Muscle layer of colon (tissue), 2 donors: ENCODE results near the gene RAB7B.

Experiments
- H3K27ac ChIP-seq: one replicate; pipeline ENCODE4 v1.7.0; 2013; ENCODE audit warnings: low read depth, mild to moderate bottlenecking, low read length, moderate library complexity
- H3K27me3 ChIP-seq, 2 donors: one replicate each; pipeline ENCODE4 v1.7.0; 2013; ENCODE audit warnings: low read length in 2 of 2, mild to moderate bottlenecking in 2 of 2; ENCODE audit not compliant: insufficient read depth in 2 of 2, control insufficient read depth in 1 of 2
- H3K36me3 ChIP-seq: one replicate; pipeline ENCODE4 v1.7.0; 2013; ENCODE audit warnings: mild to moderate bottlenecking, low read length; ENCODE audit not compliant: insufficient read depth
- H3K4me1 ChIP-seq: one replicate; pipeline ENCODE4 v1.7.0; 2013; ENCODE audit warnings: mild to moderate bottlenecking, low read length; ENCODE audit not compliant: insufficient read depth
- H3K4me3 ChIP-seq, 2 donors: one replicate each; pipeline ENCODE4 v1.7.0; 2013; ENCODE audit warnings: low read length in 2 of 2, low read depth in 1 of 2, mild to moderate bottlenecking in 1 of 2, moderate library complexity in 1 of 2
- H3K9ac ChIP-seq: one replicate; pipeline ENCODE4 v1.7.0; 2013; ENCODE audit warnings: low read length
- H3K9me3 ChIP-seq: one replicate; pipeline ENCODE4 v1.7.0; 2013; ENCODE audit warnings: mild to moderate bottlenecking, low read length
- donor health status: abdominal sarcoma.
- donor health status: Adenocarcinoma of cecum.

The RAB7B gene

DNA sequence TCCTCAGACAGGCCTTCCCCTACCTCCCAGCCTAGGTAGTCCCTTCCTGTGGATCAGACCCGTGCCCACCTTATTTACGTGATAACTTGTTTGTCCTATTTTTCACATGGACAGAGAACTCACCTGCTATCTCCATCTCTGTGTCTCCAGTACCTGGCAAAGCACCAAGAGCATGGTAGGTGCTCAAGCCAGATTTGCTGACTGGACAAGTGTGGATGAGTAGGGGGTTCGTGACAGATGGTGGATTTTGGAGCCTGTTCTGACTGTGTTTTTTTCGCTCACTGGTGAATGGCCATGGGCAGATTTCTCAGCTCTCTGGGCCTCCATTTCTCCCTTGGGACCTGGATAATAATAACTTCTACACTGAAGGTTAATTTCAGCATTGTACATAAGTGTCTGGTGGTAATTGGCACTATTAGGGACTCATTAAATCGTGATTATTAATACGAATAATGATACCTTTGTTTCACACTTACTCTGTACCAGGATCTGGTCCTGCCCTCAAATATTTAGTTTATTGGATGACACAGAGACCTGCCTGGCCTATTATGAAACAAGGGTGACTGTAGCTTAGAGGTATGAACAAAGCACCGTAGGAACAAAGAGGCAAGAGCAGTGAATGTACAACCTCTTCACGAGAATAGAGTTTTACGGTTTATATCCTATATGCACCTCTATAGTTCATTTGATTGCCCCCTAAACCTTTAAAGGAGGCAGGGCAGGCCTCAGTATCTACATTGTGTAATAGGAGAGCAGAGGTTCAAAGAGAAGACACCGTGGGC lies 35.5 kb downstream of the RAB7B start:
- Histone ChIP-seq H3K27ac (no peak overlapping the region), H3K4me3 (no peak overlapping the region), H3K4me1 (no peaks in the 10 kb centered on the region), H3K27me3 (no peaks in the 10 kb centered on the region), H3K9me3 (no peaks in the 10 kb centered on the region), H3K36me3 (no peaks in the 10 kb centered on the region), H3K9ac (no peak overlapping the region)

DNA sequence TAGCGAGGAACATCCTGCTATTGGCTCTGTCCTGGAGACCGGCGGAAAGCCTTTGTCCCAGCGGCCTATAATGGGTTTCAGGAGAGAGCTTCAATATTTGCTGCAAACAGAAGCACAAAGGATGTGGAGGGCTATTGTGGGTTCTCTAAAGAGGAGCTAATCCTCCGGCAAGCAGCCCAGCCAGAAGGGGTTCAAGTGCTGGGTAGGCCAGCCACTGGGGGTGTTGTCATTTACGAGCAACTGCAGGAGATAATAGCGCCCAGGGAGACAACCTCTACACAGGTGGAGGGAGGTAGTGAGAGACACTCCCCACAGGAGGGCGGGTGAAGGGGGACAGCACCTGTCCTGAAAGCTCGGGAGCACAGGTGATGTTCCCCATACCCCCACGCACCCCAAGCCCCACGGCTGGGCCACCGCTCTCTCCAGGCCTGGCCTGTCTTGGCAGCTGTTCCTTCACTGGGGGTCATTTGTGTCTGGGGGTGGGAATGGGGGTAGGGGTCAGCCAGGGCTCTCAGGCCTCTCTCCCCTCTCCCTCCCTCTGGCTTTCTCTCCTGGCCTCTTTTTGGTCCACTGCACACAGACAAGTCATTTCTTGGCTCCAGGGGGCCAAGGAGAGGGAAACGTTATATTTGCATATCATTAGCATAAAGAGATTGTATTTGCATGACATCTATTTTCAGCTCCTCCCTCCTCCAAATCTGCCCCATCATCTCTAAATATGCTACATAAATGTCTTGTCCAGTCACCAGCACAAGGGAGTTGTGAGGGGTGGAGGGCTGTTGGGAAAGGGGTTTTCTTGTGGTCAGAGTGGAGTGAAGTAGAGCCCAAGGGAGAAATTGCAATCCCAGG lies 37.9 kb downstream of the RAB7B start:
- no peaks in the 10 kb centered on the region for H3K36me3 ChIP-seq
- no peaks in the 10 kb centered on the region for H3K4me1 ChIP-seq
- no peak overlapping the region for H3K9ac ChIP-seq
- H3K4me3 ChIP-seq, result no peak overlapping the region
- no peaks in the 10 kb centered on the region for H3K27me3 ChIP-seq
- H3K9me3 ChIP-seq, result no peaks in the 10 kb centered on the region
- no peak overlapping the region for H3K27ac ChIP-seq

DNA sequence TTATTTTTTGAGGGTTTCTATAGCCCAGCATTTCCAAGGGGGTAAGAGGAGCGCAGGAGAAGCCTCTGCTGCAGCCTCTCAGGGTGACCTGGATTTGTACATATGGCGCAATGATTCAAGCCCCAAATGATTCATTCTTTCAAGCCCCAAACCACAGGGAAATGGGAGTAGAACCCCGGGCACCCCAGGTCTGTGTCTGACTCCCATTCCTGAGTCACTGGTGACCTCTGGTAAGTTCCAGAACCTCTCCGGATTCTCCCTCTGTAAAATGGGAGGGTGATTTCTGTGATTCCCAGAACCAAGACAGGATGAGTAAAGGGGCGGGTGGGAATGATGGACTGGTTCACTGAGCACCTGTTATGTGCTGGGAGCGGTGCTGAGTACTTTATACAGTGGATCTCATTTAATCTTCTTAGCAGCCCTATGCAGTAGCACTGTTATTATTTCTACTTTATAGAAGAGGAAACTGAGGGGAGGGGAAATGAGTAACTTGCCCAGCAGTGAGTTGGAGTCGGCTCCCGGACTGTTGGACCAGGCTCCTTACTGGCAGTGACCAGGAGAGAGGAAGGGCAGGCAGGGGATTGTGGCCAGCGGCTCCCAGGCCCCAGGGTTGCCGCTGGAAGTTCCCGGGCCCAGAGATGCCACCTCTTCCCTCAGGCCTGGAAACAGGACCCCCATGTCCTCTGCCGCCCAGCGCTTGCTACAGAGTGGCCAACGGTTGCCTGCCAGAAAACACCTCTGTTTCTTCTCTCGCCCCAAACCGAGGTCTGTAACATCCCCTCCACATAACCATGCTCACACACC lies 39.6 kb downstream of the RAB7B start:
- Histone ChIP-seq H3K4me1 (no peaks in the 10 kb centered on the region), H3K4me3 (no peak overlapping the region), H3K27ac (no peak overlapping the region), H3K9ac (no peak overlapping the region), H3K27me3 (no peaks in the 10 kb centered on the region), H3K36me3 (no peaks in the 10 kb centered on the region), H3K9me3 (no peaks in the 10 kb centered on the region)

DNA sequence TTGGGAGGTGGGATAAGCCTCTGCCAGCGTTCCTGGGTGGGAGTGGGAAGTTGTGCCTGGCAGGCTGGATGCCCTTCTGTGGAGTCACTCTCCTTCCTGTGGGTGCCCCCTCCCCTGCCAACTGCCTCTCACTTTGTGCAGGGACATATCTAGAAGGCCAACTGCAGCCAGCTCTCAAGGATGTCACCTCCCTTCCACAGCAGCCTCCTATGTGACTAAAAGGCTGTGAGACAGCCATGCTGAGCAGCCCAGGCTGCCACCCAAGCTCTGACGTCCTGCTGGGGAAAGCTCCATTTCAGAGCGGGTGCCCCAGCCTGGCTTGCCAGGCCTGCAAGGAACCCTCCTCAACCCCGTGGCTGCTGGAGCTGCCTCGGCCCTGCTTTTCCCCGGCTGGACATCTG lies 40.4 kb downstream of the RAB7B start:
- H3K27ac ChIP-seq, result no peak overlapping the region

DNA sequence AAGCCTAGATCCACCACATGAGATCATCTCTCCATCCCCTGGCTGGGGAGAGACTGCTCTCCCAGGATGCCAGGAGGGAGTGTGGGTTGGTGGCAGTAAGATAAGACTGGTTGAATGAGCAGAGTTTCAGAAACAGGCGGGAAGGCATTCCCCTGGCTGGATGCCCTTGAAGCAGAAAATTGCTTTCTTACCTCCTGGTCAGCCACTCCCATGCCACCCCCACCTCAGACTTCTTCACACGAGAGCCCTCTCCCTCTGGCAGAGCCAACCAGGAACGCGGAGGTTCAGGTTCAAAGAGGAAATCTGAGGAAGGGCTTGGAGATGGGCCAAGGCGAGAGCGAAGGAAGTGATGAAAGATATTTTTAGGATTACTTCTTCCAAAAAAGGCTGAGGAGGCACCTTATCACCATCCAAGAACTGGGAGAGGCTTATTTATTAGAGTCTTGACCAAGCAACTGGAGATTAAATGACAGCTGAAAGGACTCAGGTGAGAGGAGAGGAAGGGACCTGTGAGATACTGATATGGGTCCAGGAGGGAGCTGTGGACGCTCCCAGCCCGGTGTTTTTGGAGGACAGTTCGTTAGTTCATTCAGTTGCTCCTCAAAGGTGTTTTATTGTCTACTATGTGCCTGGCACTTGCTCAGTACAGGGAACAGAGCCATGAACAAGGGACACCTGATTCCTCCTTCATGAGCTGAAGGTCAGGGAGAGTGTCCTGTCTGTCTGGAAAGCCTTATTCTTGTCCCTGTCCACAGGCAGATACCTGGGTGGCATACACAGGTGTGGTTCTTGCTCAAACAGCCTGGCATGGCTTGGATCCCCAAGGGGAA lies 41.0 kb downstream of the RAB7B start:
- Histone ChIP-seq H3K27me3 (no peaks in the 10 kb centered on the region), H3K36me3 (no peaks in the 10 kb centered on the region), H3K27ac (no peak overlapping the region), H3K4me3 (no peak overlapping the region), H3K9me3 (no peaks in the 10 kb centered on the region), H3K4me1 (no peaks in the 10 kb centered on the region), H3K9ac (no peak overlapping the region)

More for the DNA sequence above, 40.4 kb downstream of the RAB7B start:
- no peaks in the 10 kb centered on the region for H3K4me1 ChIP-seq
- no peaks in the 10 kb centered on the region for H3K27me3 ChIP-seq
- no peaks in the 10 kb centered on the region for H3K9me3 ChIP-seq
- no peaks in the 10 kb centered on the region for H3K36me3 ChIP-seq
- H3K4me3 ChIP-seq, result no peak overlapping the region
- H3K9ac ChIP-seq, result no peak overlapping the region

DNA sequence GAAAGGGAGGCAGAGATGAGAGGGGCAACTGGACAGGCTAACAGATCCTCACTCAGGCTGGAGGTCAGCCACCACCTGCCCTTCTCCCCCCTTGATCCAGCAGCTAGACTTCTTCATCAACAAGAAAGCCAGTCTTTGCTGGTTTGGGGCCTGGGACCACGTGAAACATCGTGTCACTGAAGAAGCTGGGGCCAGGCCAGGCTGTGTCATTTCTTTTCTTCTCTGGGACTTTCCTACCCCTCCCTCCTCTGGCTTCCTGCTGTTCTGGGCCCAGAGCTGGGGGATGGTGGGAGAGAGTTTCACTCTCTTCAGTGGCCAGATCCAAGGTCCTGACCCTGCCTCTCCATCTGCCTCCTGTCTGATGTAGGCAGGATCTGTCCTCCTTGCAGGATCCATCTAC lies 41.8 kb downstream of the RAB7B start:
- no peak overlapping the region for H3K27ac ChIP-seq
- no peaks in the 10 kb centered on the region for H3K4me1 ChIP-seq
- H3K9ac ChIP-seq, result no peak overlapping the region

DNA sequence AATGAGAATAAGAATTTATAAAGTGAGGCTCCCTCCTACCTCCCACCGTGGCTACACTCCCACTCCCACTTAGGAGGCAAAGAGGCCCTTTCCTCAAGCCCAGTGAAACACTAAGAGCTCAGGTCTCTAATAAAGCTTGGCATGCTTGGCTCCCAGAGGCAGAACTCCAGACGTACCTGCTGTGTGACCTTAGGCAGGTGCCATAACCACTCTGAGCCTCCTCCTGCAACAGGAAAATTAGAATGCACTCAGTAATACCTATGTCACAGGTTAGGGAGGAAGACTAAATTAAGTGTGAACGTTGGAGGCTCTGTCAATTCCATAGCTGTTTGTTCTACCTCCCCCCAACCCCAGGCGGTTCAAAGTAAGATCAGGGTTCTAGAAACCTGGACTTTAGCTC lies 43.4 kb downstream of the RAB7B start:
- Histone ChIP-seq H3K27me3 (no peaks in the 10 kb centered on the region), H3K36me3 (no peaks in the 10 kb centered on the region), H3K4me1 (no peaks in the 10 kb centered on the region), H3K27ac (no peak overlapping the region), H3K4me3 (no peak overlapping the region), H3K9me3 (no peaks in the 10 kb centered on the region), H3K9ac (no peak overlapping the region)

More for the DNA sequence above, 41.8 kb downstream of the RAB7B start:
- H3K4me3 ChIP-seq, result no peak overlapping the region
- H3K36me3 ChIP-seq, result no peaks in the 10 kb centered on the region
- H3K27me3 ChIP-seq, result no peaks in the 10 kb centered on the region
- no peaks in the 10 kb centered on the region for H3K9me3 ChIP-seq

DNA sequence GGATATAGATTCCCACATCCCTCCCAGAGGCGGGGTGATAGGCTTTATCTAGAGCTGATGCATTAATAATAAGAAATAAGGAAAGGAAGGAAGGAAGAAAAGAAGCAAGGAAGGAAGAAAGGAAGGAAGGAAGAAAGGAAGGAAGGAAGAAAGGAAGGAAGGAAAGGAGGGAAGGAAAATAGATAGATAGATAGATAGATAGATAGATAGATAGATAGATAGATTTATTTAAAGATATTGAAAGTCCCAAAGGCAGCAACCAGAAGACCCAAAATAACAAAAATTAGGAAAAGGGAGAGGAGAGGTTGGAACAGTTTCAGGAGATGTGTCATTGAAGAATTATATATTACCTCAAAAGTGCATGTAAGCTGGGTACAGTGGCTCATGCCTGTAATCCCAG lies 47.7 kb downstream of the RAB7B start:
- Histone ChIP-seq H3K27me3 (no peaks in the 10 kb centered on the region), H3K9me3 (no peaks in the 10 kb centered on the region), H3K4me3 (no peak overlapping the region), H3K27ac (no peak overlapping the region), H3K36me3 (no peaks in the 10 kb centered on the region), H3K4me1 (no peaks in the 10 kb centered on the region), H3K9ac (no peak overlapping the region)

DNA sequence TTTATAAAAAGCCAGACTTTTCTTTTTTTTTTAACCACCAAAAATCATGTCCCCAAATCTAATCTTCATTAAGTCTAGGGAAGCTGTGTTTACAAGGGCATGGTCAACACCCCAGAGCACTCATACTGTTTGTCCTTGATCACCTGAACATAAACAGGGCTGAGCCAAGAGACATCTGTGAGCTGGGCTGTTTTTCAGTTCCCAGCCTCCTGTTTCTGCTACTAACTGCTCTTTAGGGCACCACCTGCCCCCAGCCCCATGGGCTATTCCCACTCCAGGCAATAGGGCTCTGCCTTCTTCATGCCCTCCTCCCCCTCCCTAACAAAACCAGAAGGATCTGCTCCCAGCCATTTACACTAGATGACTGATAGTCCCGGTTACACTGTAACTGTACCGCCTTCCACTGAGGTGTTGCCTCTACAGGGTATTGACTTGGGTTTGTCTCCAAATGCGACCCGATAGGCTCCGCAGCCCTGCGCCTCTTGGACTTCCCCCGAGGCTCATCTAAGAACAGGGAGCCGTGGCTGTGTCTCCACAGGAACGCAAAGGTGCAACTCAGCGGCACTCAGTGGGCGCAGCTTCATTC lies 48.3 kb downstream of the RAB7B start:
- H3K27me3 ChIP-seq, result no peaks in the 10 kb centered on the region
- no peak overlapping the region for H3K4me3 ChIP-seq
- no peaks in the 10 kb centered on the region for H3K36me3 ChIP-seq
- H3K27ac ChIP-seq, result no peak overlapping the region
- H3K9me3 ChIP-seq, result no peaks in the 10 kb centered on the region
- H3K4me1 ChIP-seq, result no peaks in the 10 kb centered on the region
- no peak overlapping the region for H3K9ac ChIP-seq

DNA sequence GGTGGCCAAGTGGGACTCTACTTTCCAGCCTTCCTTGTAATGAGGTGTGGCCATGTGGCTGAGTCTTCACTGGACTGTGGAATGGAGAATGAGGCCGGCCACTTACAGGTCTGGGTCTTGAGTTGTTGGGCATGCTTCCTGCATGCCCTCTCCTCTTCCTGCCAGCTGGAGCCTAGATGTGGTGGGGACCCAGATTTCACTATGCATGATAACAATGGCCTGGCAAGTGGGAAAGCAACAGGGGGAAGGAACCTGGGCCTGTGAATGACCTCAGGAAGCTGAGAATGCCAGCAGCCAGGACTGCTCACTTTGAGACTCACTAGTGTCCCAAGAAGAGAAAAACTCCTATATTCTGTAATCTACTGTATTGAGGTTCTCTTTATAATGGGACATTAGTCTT lies 51.4 kb downstream of the RAB7B start:
- no peaks in the 10 kb centered on the region for H3K4me1 ChIP-seq

More for the DNA sequence above, 51.4 kb downstream of the RAB7B start:
- Histone ChIP-seq H3K4me3 (no peak overlapping the region), H3K9ac (no peak overlapping the region), H3K27ac (no peak overlapping the region), H3K9me3 (no peaks in the 10 kb centered on the region), H3K36me3 (no peaks in the 10 kb centered on the region), H3K27me3 (no peaks in the 10 kb centered on the region)
